GM21825 (cell line): Measurements from ENCODE around the gene CRP.
"Not testable (repeated sequence)": the region's sequence is repeated elsewhere in the genome, so short reads cannot be mapped to it uniquely, and the experiment has no call there.

ENCODE experiments used
- ATAC-seq: cut with Tn5 transposase; IDR thresholded peaks from one replicate; pipeline ENCODE4 v1.9.1; 2021; ENCODE audit warnings: mild to moderate bottlenecking, moderate library complexity; ENCODE audit not compliant: unreplicated experiment

The CRP gene, protein sequence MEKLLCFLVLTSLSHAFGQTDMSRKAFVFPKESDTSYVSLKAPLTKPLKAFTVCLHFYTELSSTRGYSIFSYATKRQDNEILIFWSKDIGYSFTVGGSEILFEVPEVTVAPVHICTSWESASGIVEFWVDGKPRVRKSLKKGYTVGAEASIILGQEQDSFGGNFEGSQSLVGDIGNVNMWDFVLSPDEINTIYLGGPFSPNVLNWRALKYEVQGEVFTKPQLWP

DNA sequence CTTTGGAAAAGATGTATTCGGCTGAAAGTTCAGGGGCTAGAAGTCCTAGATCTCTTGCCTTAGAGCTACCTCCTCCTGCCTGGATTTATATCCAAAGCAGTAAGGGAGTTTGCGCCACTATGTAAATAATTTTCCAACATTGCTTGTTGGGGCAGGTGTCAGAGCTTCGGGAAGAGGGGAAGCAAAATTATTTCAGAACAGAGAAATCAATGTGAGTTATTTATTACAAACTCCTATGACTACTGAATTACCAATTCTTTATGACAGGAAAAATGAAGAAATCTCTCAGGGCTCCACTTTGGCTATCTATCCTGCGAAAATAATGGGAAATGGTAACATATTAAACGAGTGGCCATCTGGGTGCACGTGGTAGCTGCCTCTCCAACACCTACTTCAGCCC lies at the start of gene CRP:
TSS of gene CRP (minus strand) at position 61 of the 400 bp plus-strand sequence. CDS start 104 bp downstream, outside the sequence.
- no peak for ATAC-seq

DNA sequence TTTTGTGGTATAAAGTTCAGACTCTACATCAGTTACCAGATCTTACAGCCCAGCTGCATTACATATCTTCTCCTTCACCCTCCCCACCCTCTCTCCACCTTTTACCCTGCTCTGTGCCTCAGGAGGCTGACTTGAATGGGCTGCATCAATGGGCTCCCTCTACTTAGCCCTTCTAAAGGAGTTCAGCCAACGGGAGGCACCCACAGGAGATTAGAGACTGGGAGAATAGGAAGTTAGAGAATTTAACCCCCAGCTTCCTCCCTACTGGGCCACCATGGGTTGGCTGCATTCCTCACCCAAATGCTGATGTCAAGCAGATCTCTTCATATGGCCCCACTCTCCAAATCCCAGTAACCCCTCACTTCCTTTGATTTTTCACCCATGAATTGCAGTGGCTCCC lies 49.3 kb upstream of the CRP start:
- no peak for ATAC-seq

DNA sequence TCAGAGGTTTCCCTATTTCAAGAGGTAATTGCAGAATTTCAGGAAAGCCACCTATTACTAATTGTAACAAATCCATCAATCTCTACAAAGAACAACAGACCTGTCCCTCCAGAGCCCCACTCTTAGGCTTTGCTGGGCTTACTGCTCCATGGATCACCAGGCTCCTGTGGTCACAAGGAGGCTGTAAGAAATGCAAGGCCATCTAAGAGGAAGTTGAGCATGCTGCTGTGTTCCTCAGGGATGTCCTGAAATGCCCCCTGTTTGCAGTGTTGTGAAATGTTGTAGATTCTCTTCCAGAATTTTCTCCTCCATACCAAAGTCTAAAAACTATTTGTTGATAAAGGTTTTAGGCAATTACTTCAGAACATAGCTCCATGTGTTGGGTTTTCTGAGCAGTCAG lies 42.0 kb upstream of the CRP start:
- no peak for ATAC-seq

DNA sequence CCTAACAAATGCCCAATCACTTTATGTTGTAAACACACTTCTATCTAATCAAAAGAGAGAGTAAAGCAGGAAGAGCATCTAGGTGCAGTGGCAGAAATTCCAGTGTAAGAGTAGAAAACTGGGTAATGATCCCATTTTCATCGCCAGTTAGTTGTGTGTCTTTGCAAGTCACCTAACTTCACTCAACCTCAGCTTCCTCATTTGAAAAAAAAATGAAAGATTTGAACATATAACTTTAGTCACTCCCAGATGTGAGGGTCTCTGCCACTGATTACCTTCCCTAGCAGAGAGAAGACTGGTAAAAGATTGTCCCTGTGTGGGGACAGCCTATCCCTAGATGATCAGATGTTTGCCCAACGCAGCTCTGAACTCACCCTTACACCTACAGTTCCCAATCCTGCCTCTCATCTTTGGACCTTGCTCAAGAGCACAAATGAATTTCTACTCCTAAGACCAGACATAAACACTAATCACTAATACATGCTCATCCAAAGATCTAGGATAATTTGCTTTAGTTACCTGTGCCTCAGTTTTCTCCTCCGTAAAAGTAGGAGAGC lies 41.1 kb upstream of the CRP start:
- ATAC-seq: no peak

DNA sequence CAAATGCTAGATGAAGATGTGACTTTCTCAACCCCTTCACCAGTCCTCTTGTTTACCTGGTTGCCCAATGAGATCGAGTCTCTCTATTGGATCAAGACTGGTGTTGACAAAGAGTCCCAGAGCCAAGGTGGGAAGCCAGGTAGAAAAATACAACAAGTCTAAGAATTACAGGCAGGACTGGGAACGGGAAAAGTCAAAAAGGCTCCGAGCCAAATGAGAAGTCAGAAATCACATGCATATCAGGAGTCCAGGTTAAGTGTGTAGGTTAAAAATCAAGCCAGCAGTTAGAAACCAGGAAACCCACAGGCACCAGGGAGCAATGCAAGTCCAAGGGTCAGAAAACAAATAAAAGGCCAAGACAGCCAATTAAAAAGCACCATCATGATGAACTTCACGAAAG lies 39.0 kb upstream of the CRP start:
- ATAC-seq: no peak

DNA sequence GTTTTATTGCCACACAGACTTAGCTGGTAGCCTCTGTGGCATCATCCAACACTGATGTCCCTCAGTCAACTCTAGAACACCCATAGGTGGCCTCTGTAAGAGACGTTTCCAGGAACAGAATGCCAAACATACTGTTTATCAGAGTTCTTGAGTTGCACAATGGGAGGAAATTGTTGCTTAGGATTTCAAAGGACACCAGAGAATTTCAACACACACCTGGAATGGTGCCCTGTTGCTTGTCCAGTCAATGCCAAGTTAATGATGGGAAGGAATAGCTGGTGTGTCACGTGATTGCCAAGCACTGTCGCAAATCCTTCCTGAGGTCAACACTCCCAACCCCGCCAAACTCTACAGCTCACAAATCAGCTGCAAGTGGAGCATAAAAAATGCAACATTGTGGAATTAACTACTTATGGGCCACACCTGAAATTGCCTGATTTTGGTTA lies 37.8 kb upstream of the CRP start:
- ATAC-seq: no peak

DNA sequence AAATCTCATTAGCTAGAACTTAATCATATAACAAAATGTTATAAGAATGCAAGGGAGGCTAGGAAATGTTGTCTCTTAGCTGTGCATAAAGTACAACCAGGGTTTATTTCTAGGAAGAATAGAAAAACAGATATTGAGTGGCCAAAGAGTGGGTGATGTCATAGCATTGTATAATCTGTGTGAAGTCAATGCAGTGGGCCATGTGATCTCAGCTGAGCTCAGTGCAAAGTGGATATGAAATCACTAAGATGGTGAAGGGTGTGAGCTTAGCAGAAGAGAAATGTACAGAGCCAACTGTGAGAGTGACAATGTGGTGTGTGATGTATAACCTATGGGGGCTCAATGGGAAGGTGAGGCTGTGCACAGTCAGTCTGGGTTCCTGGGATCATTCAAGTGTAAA lies 36.6 kb upstream of the CRP start:
- no peak for ATAC-seq

DNA sequence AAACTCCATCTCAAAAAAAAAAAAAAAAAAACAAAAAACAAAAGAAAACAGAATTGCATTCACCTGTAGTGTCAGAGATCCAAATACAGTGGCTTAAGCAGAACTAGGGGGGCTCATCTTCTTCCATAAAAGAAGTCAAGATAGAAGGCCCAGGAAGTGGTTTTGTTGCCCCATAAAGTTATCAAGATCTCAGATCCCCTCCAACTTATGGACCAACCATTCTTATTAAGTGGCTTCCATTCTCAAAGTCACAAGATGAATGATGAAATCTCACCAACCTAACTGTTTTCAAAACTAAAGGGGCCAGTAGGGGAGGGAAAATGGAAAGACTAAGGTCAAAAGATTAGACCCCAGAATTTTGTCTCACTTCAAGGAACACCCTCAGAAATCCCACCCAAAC lies 36.2 kb upstream of the CRP start:
- ATAC-seq: no peak

DNA sequence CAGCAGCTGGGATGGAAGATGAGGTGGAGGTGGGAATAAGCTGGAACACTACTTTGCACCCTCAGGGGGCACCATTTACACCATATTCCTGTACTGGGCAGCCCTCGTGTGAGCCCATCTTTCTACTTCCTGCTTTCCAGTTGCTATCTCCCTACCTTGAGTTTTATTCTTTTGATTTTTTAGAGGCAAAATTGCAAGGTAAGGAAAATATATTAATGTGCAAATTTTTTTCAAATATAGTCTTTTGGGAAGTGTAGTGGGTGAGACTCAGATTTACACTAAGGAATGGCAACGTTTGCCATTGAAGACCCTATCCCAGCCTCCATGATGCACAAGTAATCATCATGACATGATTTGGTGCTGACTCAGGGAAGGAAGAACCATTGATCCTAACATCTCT lies 35.2 kb upstream of the CRP start:
- ATAC-seq: no peak

DNA sequence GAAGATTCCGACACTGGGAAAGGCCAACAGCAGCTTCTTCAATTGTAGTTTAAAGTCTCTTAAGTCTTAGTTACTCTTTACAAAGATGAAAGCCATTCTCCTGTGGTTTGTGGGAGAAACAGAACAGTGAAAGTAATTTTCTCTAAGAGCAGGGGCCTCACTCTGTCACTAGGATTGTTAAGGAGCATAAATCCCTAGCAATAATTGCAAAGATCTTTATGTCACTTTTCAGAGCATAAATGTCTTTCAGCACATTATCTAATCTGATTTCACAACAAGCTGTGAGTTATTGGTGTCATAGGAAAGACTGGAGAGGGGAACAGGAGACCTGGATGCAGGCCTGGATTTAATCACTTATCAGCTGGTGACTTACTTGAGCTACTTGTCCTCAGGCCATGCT lies 34.0 kb upstream of the CRP start:
- ATAC-seq: no peak

DNA sequence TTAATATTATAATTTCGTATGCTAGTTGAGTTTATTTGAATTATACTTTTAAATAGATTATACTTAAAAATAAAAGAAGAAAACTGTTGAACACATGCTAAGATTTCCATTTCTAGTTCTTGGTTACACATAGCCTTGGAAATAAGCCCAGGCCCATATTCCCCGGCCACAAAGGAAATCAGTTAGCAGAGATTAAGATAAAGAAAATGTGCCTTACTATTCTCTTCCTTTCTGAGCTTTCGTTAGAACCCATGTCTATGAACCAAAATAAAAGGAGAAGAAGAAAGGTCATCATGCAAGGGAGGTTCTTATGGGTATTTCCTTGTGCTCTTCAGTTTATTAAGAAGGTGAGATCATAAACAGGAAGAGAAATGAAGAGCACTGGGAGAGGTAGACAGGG lies 32.3 kb upstream of the CRP start:
- no peak for ATAC-seq

DNA sequence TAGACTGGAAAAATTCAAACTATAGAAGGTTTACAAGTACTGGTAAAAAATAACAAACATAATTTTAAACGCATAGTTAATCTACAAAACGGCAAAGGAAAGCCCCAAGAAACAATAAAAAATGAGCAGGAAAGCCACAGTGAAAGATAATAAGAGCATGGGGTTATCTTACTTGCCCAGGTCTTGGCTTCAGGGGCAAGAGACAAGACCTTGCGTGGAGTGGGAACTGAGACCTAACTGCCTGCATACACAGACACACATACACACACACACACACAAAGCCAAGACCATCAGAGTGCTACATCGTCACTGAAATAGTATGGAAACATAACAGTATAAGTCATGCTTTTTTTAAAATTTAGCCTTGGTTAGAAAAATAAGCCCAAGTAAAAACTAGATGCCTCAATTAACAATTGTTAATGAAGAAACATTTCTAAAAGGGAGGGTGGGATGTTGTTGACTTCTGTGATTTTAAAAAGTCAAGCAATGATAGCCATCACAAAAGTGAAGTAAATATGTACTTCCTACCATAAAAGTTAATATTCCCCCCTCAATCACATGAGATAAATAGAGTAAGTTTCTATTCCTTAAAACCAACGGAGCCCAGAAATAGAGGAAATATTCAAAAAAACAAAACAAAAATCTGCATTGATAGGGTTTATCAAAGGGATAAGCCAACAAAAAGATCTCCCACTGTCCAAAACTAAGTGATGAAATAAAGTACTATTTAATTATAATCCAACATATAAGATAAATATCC lies 29.4 kb upstream of the CRP start:
- ATAC-seq: no peak

DNA sequence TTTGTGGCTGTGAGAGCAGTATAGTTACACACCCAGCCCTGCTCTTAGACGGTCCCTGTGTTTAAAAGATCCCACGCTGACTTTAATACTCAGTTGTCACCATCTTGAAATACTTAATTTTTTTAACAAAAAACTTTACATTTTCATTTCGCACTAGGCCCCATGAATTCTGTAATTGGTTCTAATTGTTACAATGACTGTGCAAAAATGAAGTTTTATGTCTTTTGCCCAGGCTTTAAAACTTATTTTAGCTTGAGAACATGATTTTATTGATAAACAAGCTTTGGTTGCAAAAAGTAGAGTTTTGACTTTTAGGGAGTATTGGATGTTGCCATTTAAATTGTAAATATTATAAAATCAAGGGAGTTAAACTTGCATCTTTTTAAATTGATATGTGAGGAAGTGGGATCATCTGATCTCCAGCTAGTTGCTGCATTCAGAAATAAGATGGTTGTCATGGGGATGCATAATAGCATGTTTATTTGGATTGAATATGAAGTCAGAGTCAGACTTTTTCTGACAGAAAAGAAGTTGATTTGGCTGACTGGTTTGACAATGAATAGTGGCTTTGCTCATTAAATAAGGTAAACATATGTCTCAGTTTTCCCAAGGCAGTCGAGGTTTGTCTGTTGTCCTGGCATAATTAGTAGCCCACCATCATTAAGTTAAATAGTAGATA lies 23.0 kb upstream of the CRP start:
- no peak for ATAC-seq

DNA sequence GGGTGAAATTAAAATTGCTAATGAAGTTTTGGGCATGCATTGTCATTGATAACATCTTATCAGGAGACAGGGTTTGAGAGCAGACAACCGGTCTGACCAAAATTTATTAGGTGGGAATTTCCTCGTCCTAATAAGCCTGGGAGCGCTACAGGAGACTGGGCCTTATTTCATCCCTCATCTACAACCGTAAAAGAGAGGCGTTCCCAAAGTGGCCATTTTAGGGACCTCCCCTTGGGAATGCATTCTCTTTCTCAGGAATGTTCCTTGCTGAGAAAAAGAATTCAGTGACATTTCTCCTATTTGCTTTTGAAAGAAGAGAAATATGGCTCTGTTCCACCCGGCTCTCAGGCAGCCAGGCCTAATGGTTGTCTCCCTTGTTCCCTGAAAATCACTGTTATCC lies 8.8 kb upstream of the CRP start:
- ATAC-seq: not testable (repeated sequence)

DNA sequence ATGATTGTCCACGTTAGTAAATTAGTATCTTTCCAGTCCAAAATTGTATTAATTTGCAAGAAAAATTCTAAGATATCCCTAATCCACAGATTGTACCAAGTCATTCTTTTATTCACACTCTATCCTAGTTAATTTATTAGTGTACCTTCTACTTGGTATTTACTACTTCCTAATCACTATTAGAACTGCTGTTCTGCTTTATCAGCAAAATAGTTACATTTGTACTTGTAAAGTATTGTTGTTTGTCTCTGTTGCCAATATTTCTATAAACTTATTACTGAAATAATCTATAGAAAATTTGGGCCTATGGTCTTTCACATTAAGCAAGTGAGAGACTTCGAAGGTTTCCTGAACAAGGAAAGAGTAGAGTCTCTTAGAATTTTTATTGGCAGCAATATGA lies 5.6 kb upstream of the CRP start:
- ATAC-seq: no peak

DNA sequence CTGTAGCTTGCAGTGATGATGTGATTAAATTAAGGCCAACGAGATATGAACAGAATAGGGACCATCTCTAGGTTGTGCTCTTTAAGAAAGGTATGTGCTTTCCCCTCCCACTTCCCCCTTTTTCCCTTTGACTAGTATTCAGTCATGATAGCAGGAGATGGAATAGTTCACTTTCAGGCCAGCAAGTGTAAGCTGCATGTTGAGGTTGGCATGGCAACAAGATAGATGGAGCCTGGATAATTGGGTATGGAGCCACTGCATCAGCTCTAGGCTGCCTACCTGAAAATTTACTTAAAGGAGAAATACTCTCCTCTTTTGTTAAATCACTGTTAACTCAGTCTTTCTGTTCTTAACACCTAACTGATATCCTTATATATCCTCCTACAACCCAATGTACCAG lies 1.5 kb upstream of the CRP start:
- no peak for ATAC-seq

DNA sequence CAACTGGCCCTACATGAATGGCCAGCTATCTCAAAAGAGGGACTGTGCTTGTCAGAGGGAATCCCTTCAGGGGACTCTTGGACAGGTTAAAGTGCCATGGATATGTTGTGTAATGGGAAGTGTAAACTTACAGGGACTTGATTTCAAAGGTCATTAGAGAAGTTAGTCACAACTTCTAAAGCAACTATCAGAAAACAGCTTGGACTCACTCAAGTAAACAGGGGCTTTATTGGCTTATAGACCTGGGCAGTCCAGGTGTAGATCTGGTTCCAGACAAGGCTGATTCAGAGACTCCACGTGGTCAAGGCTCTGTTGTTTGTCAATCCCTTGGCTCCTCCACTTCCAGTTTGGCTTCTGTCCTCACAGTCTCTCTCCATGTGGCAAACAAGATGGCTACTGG lies 2.3 kb downstream of the CRP start:
- ATAC-seq: no peak

DNA sequence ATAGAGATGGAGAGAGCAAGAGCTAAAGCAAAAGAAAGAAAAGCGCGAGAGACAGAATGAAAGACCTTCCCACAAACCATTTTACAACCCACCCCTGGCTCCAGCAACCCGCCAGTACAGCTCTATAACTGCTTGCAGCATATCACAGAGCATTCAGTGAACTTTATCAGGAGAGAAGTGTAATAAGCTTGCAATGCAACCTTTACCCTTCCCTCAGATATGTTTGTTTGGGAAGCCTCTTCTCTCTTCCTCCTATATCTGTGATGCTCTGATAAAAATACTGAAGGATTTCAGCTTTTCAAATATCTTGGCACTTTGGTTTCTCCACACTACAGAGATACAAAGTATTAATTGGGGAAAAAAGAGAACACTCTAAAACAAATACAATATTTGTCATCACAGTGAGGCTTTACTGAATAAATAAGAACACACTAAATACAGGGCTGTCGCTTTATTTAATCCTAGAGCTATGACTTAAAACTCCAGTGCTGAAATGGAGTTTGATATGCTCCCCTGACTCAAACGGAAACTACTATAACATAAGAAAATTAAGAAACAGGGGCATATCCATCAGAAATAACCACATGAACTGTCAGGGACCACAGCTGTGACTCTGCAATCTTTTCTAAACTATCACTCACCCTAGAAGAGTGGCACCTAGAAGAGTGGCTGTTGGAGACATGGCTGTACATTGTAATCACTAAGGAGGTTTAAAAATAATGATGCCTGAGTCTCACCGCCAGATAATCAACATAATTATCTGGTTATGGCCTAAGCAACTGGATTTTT lies 6.7 kb downstream of the CRP start:
- ATAC-seq: no peak

DNA sequence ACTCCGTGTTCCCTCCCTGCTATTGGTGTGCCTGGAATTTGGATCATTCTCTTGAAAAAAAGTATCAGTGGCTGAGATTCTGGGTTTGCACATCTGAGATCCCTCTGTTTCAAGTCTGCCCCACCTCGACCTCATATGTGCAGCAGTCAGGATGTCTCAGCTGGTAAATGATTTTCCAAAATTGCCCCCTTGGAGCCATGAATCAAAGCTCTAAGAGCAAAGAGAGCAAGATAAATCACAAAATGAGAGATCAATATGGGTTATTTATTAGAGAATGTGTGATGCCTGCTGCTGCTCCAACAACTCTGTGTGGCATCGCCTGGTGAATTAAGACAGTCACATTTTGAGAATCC lies 8.5 kb downstream of the CRP start:
- no peak for ATAC-seq

DNA sequence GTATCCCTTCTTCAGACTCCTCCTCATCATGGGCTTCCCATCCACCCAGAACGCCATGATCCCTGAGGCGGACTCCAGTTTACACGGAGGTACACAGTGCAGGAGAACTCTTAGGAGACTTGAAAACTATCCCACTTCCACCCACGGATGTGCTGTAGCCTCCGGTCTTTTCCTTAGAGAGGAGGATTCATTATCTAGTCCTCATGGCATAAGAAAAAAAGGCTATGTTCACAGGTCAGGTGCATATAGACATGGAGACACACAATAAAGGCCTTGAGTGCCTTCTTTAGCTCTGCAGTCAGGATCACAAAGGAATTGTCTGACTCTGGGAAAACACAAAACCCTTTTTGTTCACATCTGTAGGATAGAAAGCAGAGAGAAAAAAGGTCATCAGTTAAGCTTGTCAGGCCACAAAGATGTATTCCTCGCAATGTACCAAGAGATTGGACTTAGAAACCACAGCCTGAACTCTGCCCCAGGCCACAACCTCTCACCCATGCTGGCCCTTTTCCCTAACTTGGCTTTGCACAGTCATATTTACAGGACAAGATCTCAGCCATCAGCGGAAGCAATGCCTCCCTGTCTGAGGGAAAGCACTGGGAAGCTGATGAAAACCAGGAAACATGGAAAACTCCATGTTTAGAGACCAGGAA lies 9.0 kb downstream of the CRP start:
- ATAC-seq: no peak

DNA sequence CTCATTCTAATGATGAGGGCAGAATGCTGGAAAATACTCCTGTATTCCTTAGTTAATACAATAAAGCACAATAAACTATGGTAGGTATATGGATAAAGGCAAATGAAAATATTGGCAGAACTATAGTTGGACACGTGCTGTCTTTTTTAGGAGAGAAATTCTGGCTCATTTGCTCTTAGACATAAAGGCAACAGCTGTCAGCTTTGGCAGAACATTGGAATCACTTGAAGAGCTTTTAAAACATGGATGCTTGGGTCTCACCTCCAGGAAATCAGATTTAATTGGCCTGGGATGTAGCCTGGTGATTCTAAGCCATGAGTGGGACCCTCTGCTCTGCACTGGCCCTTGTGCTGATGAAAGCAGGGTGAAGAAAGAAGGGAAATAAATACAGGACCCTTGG lies 9.9 kb downstream of the CRP start:
- ATAC-seq: no peak
